Brain microvascular endothelial cell (primary cell): ENCODE results near the gene FGF18.

Experiments used
- DNase-seq: peaks from one replicate; pipeline ENCODE4 v3.0.0-alpha.2; 2020
- H3K27ac ChIP-seq: fragments of 250-450 bp; sonication (Bioruptor Pico); 2 replicates; pipeline ENCODE4 v1.5.1; 2020; ENCODE audit warnings: mild to moderate bottlenecking, moderate library complexity
- H3K27me3 ChIP-seq: fragments of 250-450 bp; sonication (Bioruptor Pico); replicated peaks from 2 replicates; pipeline ENCODE4 v1.5.1; 2020; ENCODE audit warnings: mild to moderate bottlenecking
- H3K36me3 ChIP-seq: fragments of 250-450 bp; sonication (Bioruptor Pico); replicated peaks from 2 replicates; pipeline ENCODE4 v1.5.1; 2020; ENCODE audit warnings: mild to moderate bottlenecking
- H3K4me3 ChIP-seq: 2 replicates; pipeline ENCODE4 v1.5.1; 2011; ENCODE audit warnings: low read depth, mild to moderate bottlenecking, control low read depth, low read length, moderate library complexity
- CTCF ChIP-seq: IDR thresholded peaks from 2 replicates; pipeline ENCODE4 v1.5.1; 2011; ENCODE audit warnings: low read depth, mild to moderate bottlenecking, moderate library complexity, low read length, control low read depth, inconsistent platforms; ENCODE audit errors: missing control alignments
- in situ Hi-C: cut with HindIII; loops from 2 replicates; pipeline ENCODE4 v1.10.0; 2017; ENCODE audit warnings: low sequenced_read_pairs, low pct_ligation_motif_present

Gene FGF18

GRCh38 chr5:171453056-171453725, 33.7 kb downstream of the FGF18 start:
- no peak for DNase-seq
- Histone ChIP-seq H3K27me3 (no peaks in the 10 kb centered on the region), H3K27ac (no peak overlapping the region), H3K36me3 (no peaks in the 10 kb centered on the region), H3K4me3 (no peak overlapping the region)
- TF ChIP-seq CTCF, result peak; percentile 22
- in situ Hi-C loops, result no loop called here

- TF ChIP-seq CTCF, result no peak
- Histone ChIP-seq H3K27ac (no peak overlapping the region), H3K36me3 (no peaks in the 10 kb centered on the region), H3K4me3 (no peak overlapping the region), H3K27me3 (no peaks in the 10 kb centered on the region)
- in situ Hi-C loops, result no loop called here
- no peak for DNase-seq
These were observed 34.5 kb downstream of the FGF18 start for GRCh38 chr5:171453988-171454387.

- Histone ChIP-seq H3K27me3 (no peaks in the 10 kb centered on the region), H3K27ac (no peak overlapping the region), H3K36me3 (no peaks in the 10 kb centered on the region), H3K4me3 (no peak overlapping the region)
- TF ChIP-seq CTCF, result no peak
- no peak for DNase-seq
- in situ Hi-C loops, result no loop called here
These were observed 35.1 kb downstream of the FGF18 start for GRCh38 chr5:171454549-171454948.

GRCh38 chr5:171455522-171455921, 36.1 kb downstream of the FGF18 start:
- DNase-seq, result no peak
- H3K36me3 ChIP-seq, result no peaks in the 10 kb centered on the region
- H3K4me3 ChIP-seq, result no peak overlapping the region

GRCh38 chr5:171457208-171457981, 37.9 kb downstream of the FGF18 start:
- H3K27ac ChIP-seq, result no peak overlapping the region
- H3K4me3 ChIP-seq, result no peak overlapping the region
- TF ChIP-seq CTCF, result no peak
- H3K27me3 ChIP-seq, result peaks cover 2% of the 10 kb centered on the region
- H3K36me3 ChIP-seq, result no peaks in the 10 kb centered on the region
- in situ Hi-C loops, result no loop called here
- no peak for DNase-seq

More at GRCh38 chr5:171455522-171455921, 36.1 kb downstream of the FGF18 start:
- in situ Hi-C loops, result no loop called here
- TF ChIP-seq CTCF, result no peak
- no peak overlapping the region for H3K27ac ChIP-seq
- H3K27me3 ChIP-seq, result peaks cover 2% of the 10 kb centered on the region
